Testis (tissue), 2 donors: ENCODE data around the gene SLC35D2.

Experiments
- POLR2A ChIP-seq: fragments of 450-650 bp; IDR thresholded peaks from one replicate; pipeline ENCODE4 v1.6.1; 2017; ENCODE audit warnings: antibody characterized with exemption, mild to moderate bottlenecking, moderate library complexity
- TF ChIP-seq, protein P1 (sequence below), 3 experiments: fragments of 450-650 bp in 2 of 3; fragments of 200-600 bp in 1 of 3; sonication (generic) in 1 of 3; IDR thresholded peaks; one replicate each; pipeline ENCODE4 v1.5.1; 2016 to 2019; ENCODE audit warnings: antibody characterized with exemption in 3 of 3, mild to moderate bottlenecking in 2 of 3, moderate library complexity in 1 of 3

DNA sequence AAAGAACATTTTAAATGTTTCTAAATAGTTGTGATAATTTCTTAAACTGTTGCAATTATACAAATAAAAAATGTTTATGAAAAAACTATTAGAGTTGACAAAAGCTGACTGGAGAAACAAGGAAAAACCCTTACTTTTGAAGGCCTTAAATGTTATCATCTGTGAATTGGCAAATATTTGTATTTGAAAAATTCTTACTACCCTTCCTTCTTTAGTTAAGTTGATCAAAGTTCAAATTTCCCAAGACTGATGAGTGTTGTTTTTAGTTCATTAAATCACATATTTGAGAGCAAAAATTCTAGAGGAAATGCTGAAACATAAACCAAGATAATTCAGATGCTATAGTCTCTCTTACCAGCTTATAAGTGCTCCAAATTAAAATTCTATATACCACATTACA is 2.6 kb upstream of the SLC35D2 start:
- no peak for TF ChIP-seq POLR2A
- TF ChIP-seq, protein P1, sequence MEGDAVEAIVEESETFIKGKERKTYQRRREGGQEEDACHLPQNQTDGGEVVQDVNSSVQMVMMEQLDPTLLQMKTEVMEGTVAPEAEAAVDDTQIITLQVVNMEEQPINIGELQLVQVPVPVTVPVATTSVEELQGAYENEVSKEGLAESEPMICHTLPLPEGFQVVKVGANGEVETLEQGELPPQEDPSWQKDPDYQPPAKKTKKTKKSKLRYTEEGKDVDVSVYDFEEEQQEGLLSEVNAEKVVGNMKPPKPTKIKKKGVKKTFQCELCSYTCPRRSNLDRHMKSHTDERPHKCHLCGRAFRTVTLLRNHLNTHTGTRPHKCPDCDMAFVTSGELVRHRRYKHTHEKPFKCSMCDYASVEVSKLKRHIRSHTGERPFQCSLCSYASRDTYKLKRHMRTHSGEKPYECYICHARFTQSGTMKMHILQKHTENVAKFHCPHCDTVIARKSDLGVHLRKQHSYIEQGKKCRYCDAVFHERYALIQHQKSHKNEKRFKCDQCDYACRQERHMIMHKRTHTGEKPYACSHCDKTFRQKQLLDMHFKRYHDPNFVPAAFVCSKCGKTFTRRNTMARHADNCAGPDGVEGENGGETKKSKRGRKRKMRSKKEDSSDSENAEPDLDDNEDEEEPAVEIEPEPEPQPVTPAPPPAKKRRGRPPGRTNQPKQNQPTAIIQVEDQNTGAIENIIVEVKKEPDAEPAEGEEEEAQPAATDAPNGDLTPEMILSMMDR (IDR thresholded peaks at IDR 0.05): no peak
